T-helper 17 cell (primary cell): ENCODE results near the gene CTSK. TPM values are rescaled to one million over a fixed set of nuclear protein-coding genes. Genes with fewer than 3 reads are reported as not detected.
"Not testable (repeated sequence)": the region's sequence is repeated elsewhere in the genome, so short reads cannot be mapped to it uniquely, and the experiment has no call there.

Source experiments
- ATAC-seq: fragments of 150-1000 bp; cut with Tn5 transposase; 2 replicates; pipeline ENCODE4 v1.10.0; 2021; ENCODE audit warnings: mild to moderate bottlenecking, moderate library complexity
- DNase-seq, 3 donors: peaks; one replicate each; pipeline versions ENCODE4 v3.0.0 to v3.0.0-alpha.2; 2020 to 2021
- H3K9me3 ChIP-seq: one replicate; pipeline ENCODE4 v1.7.0; 2013; ENCODE audit warnings: low read length, mild to moderate bottlenecking; ENCODE audit not compliant: control insufficient read depth, poor library complexity, severe bottlenecking
- H3K27ac Mint-ChIP-seq: one replicate; pipeline ENCODE4 v1.8.0; 2022; ENCODE audit warnings: mild to moderate bottlenecking, moderate library complexity, mixed read lengths
- H3K27me3 Mint-ChIP-seq: one replicate; pipeline ENCODE4 v1.8.0; 2022; ENCODE audit warnings: mixed read lengths
- H3K36me3 Mint-ChIP-seq: one replicate; pipeline ENCODE4 v1.8.0; 2022; ENCODE audit warnings: low read depth, mixed read lengths
- H3K4me1 Mint-ChIP-seq: one replicate; pipeline ENCODE4 v1.8.0; 2022; ENCODE audit warnings: mild to moderate bottlenecking, mixed read lengths
- H3K4me3 Mint-ChIP-seq: one replicate; pipeline ENCODE4 v1.8.0; 2022; ENCODE audit warnings: mild to moderate bottlenecking, moderate library complexity, mixed read lengths
- total RNA-seq, 4 donors: library from RNA in 2 of 4; stranded (reverse) in 2 of 4; gene quantifications; one replicate each; pipeline ENCODE4 v1.2.3 and lab custom pipeline; 2022 to 2026

The CTSK gene
- total RNA-seq (10 to 100 TPM in 1 of 2 donors, 1 to 10 TPM in 1; 8.7 to 10.4 TPM), total RNA-seq (lab: John Stamatoyannopoulos, UW) (8.1 to 14.4 reads per million in 2 donors)

DNA sequence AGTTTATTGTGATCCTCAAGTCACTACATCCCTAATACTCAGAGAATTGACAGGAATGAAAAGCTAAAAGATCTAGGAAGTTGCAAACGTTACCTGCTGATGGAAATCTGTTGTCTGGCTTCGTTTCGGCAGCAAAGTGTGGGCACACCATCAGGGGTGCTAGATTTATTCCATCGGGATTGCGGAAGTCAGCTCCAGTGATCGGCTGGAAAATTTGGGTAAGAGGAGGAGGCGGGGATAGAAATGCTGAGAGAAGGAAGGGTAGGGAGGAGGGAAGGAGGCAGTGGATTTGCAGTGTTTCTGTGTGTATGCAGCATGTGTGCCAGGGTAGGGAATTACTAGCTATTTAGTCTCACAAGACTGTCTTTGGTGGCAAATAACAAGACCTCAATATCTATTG is at the start of gene CTSK:
TSS of gene CTSK (minus strand) at position 140 of the 400 bp plus-strand sequence. CDS start 1,455 bp downstream, outside the sequence.
- no peaks in the 10 kb centered on the region for H3K27me3 Mint-ChIP-seq
- no peak within 1 kb of the TSS for H3K4me3 Mint-ChIP-seq
- no peaks in the 10 kb centered on the region for H3K9me3 ChIP-seq
- H3K4me1 Mint-ChIP-seq: peaks cover 16% of the 10 kb centered on the region
- no peak within 1 kb of the TSS for H3K27ac Mint-ChIP-seq
- DNase-seq (no peak), ATAC-seq (no peak)
- no peaks in the 10 kb centered on the region for H3K36me3 Mint-ChIP-seq

DNA sequence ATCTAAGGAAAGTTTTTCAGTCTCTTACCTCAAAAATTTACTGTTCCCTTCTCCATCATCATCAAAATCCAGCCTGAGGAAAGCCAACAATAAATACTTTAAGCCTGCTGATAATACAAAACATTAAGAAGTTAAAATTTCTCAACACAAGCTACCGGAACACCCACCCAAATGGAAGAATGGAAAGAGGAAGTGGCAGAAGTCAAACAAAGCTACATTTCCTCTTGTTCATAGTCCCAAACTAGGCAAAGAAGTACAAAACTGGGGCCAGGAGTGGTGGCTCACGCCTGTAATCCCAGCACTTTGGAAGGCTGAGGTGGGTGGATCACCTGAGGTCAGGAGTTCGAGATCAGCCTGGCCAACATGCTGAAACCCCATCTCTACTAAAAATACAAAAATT is 44.7 kb upstream of the CTSK start:
- not testable (repeated sequence) for H3K4me1 Mint-ChIP-seq

DNA sequence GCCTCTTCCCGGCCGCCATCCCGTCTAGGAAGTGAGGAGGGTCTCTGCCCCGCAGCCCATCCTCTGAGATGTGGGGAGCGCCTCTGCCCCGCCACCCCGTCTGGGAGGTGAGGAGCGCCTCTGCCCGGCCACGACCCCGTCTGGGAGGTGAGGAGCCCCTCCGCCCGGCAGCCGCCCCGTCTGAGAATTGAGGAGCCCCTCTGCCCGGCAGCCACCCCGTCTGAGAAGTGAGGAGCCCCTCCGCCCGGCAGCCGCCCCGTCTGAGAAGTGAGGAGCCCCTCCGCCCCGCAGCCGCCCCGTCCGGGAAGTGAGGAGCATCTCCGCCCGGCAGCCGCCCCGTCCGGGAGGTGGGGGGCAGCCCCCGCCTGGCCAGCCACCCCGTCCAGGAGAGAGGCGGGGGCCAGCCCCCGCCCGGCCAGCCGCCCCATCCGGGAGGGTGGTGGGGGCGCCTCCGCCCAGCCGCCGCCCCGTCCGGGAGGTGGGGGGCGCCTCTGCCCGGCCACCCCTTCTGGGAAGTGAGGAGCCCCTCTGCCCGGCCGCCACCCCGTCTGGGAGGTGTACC is 42.8 kb upstream of the CTSK start:
- not testable (repeated sequence) for H3K4me3 Mint-ChIP-seq, H3K4me1 Mint-ChIP-seq, H3K27ac Mint-ChIP-seq, ATAC-seq, H3K27me3 Mint-ChIP-seq, H3K36me3 Mint-ChIP-seq, H3K9me3 ChIP-seq, DNase-seq

More for the DNA sequence above, 44.7 kb upstream of the CTSK start:
- DNase-seq, H3K27me3 Mint-ChIP-seq, ATAC-seq, H3K9me3 ChIP-seq, H3K4me3 Mint-ChIP-seq, H3K36me3 Mint-ChIP-seq: not testable (repeated sequence)
- peak overlapping the region; percentile 16 for H3K27ac Mint-ChIP-seq

DNA sequence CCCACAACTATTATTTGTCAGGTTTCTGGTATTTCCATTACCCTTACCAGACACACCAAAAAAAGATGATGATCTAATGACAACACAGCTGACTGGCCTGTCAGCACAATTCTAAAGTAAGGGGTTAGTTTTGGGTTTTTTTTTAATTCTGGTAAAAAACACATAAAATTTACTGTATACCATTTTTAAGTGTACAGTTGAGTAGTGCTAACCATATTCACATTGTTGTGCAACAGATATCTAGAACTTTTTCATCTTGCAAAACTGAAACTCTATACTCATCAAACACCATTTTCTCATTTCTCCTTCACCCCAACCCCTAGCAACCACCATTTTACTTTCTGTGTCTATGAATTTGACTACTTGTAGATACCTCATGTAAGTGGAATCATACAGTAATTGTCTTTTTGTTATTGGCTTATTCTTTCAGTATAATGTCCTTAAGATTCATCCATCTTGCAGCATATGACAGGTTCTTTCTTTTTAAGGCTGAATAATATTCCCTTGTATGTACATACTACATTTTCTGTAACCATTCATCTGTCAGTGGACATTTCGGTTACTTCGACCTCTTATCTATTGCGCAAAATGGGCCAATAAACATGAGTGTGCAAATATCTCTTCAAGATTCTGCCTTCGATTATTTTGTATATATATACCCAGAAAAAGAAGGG is 38.5 kb upstream of the CTSK start:
- H3K4me3 Mint-ChIP-seq: no peak overlapping the region
- peaks cover under 1% of the 10 kb centered on the region for H3K36me3 Mint-ChIP-seq
- H3K27ac Mint-ChIP-seq: peak overlapping the region; percentile 34

DNA sequence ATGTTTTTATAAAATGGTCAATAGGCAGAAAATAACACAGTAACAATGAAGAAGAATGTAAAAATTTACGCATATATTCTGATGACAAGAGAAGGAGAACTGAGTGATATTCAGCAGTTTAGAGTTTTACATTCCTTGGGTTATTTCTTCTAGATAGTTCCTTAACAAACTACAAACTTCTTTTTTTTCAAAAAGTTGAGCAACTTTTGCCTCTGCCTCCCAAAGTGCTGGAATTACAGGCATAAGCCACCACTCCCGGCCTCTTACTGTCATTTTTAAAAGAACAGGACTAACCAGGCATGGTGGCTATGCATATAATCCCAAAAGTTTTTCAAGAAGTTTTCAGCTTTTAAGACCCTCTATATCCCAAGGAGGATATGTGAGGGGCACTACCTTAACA is 35.4 kb upstream of the CTSK start:
- Mint-ChIP-seq H3K27ac (peak overlapping the region; percentile 95), H3K4me1 (peaks cover 29% of the 10 kb centered on the region), H3K36me3 (peaks cover 6% of the 10 kb centered on the region), H3K27me3 (no peaks in the 10 kb centered on the region), H3K4me3 (no peak overlapping the region)
- no peaks in the 10 kb centered on the region for H3K9me3 ChIP-seq
- DNase-seq (no peak), ATAC-seq (no peak)

More for the DNA sequence above, 38.5 kb upstream of the CTSK start:
- no peak for ATAC-seq
- Mint-ChIP-seq H3K4me1 (peaks cover 21% of the 10 kb centered on the region), H3K27me3 (no peaks in the 10 kb centered on the region)
- no peaks in the 10 kb centered on the region for H3K9me3 ChIP-seq
- no peak for DNase-seq

DNA sequence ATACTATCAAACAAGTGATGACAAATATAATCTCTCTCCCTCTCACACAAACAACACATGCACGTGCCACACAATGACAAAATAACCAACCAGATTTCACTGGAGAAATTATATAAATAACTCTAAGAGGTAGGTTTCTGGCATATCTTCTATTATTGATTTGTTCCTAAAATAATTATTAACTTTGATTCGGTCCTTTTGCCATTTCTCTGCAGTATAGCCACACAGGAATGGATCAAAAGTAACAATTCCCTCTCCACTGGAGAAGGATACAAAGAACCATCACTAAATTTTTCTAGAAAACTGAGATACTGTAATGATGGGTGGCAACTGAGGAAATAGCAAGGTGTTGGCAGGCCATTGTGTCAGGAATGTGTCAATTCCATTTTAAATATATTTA is 34.9 kb upstream of the CTSK start:
- Mint-ChIP-seq H3K27ac (peak overlapping the region; percentile 95), H3K36me3 (peaks cover 9% of the 10 kb centered on the region), H3K27me3 (no peaks in the 10 kb centered on the region), H3K4me1 (peaks cover 29% of the 10 kb centered on the region), H3K4me3 (no peak overlapping the region)
- DNase-seq: no peak
- H3K9me3 ChIP-seq: no peaks in the 10 kb centered on the region
- ATAC-seq: no peak

DNA sequence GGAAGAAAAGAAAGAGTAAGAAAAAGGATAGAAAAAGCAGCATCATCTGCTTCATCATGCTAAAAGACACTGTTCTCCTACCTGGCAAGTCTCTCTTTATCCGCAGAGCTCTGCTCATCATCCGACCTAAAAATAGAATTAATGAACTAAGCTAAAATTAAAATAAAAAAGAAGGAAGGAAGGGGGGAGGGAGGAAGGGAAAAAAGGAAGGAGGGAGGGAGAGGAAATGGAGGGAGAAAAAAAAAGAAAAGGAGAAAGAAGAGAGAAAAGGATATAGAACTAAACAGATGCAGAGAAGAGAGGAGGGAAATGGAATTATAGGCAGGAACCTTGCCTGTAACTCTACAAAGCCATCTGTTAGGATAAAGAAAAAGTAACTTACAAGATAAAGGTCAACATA is 34.3 kb upstream of the CTSK start:
- peak overlapping the region; percentile 58 for H3K4me3 Mint-ChIP-seq
- no peaks in the 10 kb centered on the region for H3K27me3 Mint-ChIP-seq
- peaks cover 29% of the 10 kb centered on the region for H3K4me1 Mint-ChIP-seq
- H3K9me3 ChIP-seq: no peaks in the 10 kb centered on the region
- DNase-seq (no peak), ATAC-seq (no peak)
- H3K36me3 Mint-ChIP-seq: peaks cover 13% of the 10 kb centered on the region
- H3K27ac Mint-ChIP-seq: peak overlapping the region; percentile 95

DNA sequence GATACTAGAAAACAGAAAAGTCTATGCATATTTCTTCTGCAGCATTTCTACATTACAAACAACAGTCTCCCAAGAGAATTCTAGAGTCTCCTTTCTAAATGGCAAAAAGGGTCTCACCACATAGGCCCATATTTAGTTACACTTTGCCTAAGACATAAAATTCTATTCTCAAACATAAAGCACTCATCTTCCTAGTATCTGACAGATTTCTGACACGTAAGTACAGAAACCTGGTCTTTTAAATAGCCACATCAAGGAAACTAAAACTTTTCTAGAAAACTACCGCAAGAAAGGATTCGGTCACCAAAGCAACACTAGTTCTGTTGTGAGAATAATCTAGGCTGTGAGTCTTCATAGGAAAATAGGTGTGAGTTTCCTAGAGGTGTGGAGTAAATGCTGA is 33.6 kb upstream of the CTSK start:
- peaks cover 27% of the 10 kb centered on the region for H3K4me1 Mint-ChIP-seq
- H3K27me3 Mint-ChIP-seq: no peaks in the 10 kb centered on the region
- DNase-seq (no peak), ATAC-seq (peak; percentile 93)
- peaks cover 18% of the 10 kb centered on the region for H3K36me3 Mint-ChIP-seq
- H3K4me3 Mint-ChIP-seq: peak overlapping the region; percentile 25
- H3K9me3 ChIP-seq: no peaks in the 10 kb centered on the region
- H3K27ac Mint-ChIP-seq: peak overlapping the region; percentile 95

DNA sequence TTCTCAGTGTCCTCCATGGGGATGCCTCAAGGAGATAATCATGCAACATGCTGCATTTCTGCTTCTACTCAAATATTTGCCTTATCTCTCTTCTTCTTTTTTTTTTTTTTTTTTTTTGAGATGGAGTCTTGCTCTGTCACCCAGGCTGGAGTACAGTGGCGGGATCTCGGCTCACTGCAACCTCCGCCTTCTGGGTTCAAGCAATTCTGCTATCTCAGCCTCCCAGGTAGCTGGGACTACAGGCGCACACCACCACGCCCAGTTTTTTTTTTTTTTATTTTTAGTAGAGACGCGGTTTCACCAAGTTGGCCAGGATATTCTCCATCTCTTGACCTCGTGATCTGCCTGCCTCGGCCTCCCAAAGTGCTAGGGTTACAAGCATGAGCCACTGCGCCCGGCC is 32.8 kb upstream of the CTSK start:
- Mint-ChIP-seq H3K4me1 (peaks cover 26% of the 10 kb centered on the region), H3K36me3 (peaks cover 18% of the 10 kb centered on the region), H3K27ac (peak overlapping the region; percentile 95)
- H3K9me3 ChIP-seq, H3K27me3 Mint-ChIP-seq, DNase-seq, ATAC-seq, H3K4me3 Mint-ChIP-seq: not testable (repeated sequence)

DNA sequence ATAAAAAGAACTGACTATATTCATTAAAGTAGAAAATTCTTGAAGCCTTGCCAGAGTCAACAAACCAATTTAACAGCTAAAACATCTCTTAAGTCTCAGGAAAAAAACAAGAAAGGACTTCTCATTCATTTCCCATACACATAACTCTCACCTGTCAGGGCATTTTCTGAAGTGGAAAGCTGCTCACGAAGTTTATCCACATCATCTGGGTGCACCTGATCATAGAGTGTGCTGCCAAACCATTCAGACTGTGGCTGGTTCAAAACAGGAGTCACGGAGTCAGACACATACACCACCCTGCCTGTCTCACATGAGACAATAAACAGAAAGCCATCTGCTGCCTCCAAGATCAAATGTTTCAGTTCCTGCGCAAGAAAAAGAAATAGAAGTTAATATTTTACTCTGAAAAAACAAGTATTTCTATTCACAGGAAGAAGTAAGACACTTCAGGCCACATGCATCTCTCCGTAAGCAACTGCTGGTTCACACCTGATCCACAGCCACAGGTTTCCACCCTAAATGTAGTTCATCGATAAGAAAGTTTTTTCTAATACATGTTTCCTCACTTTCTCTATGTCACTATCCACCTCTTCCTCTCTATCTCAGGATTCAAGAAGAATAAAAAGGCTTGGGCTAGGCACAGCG is 28.2 kb upstream of the CTSK start:
- ATAC-seq (no peak), DNase-seq (no peak)
- peak overlapping the region; percentile 85 for H3K27ac Mint-ChIP-seq
- peaks cover 10% of the 10 kb centered on the region for H3K4me1 Mint-ChIP-seq
- no peaks in the 10 kb centered on the region for H3K27me3 Mint-ChIP-seq
- no peak overlapping the region for H3K4me3 Mint-ChIP-seq
- H3K36me3 Mint-ChIP-seq: peaks cover 28% of the 10 kb centered on the region
- H3K9me3 ChIP-seq: no peaks in the 10 kb centered on the region

DNA sequence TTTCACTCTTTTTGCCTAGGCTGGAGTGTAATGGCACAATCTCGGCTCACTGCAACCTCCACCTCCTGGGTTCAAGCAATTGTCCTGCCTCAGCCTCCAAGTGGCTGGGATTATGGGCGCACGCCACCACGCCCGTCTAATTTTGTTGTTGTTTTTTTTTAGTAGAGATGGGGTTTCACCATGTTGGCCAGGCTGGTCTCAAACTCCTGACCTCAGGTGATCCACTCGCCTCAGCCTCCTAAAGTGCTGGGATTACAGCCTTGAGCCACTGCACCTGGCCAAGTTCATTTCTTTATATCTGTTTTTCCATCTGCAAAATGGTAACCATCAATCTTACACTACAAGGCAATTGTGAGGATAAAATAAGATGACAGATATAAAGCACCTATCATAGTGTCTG is 25.9 kb upstream of the CTSK start:
- H3K9me3 ChIP-seq, H3K27me3 Mint-ChIP-seq, H3K27ac Mint-ChIP-seq, ATAC-seq, H3K4me1 Mint-ChIP-seq, DNase-seq, H3K4me3 Mint-ChIP-seq: not testable (repeated sequence)
- peaks cover 30% of the 10 kb centered on the region for H3K36me3 Mint-ChIP-seq

DNA sequence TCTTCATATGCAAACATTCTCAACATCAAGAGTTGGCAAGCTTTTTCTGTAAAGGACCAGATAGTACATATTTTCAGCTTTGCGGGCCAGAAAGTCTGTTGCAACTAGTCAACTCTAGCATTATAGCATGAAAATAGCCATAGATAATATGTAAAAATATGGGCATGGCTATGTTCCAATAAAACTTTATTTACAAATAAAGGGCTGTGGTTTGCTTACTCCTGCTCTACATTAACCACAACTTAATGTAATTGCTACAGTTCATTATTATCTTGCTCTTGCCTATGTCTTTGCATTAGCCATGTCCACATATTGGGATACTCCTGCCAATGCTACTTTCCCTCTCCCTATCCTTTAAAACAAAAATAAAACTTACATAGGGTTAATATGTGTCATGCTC is 24.5 kb upstream of the CTSK start:
- H3K9me3 ChIP-seq: no peaks in the 10 kb centered on the region
- ATAC-seq: no peak
- H3K4me1 Mint-ChIP-seq: peaks cover 5% of the 10 kb centered on the region
- no peak overlapping the region for H3K27ac Mint-ChIP-seq
- DNase-seq: no peak
- H3K4me3 Mint-ChIP-seq: no peak overlapping the region
- H3K36me3 Mint-ChIP-seq: peaks cover 21% of the 10 kb centered on the region
- H3K27me3 Mint-ChIP-seq: no peaks in the 10 kb centered on the region

DNA sequence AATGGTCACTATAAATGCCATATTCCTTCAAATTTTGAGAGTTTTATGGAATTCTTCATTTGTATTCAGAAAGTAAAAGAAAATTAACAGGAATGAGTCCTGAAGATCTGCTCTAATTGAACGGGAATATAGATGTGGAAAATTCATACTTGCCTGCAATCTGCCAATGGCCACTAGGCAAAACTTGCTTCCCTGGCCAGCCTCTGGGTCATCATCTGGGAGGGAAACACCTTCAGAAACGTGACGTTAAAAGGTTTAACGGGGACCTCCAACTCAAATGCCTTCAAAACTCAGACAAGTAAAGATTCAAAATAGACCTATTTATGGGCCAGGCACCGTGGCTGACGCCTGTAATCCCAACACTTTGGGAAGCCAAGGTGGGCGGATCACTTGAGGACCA is 21.7 kb upstream of the CTSK start:
- DNase-seq (no peak), ATAC-seq (no peak)
- Mint-ChIP-seq H3K36me3 (peaks cover 10% of the 10 kb centered on the region), H3K27me3 (no peaks in the 10 kb centered on the region), H3K27ac (no peak overlapping the region), H3K4me1 (peaks cover 5% of the 10 kb centered on the region), H3K4me3 (no peak overlapping the region)
- no peaks in the 10 kb centered on the region for H3K9me3 ChIP-seq
